ENCODE data around the gene STK32C. TPM values are rescaled to one million over a fixed set of nuclear protein-coding genes. Genes with fewer than 3 reads are reported as not detected.

STK32C gene
- total RNA-seq, 2 donors from 2014 or later: 8.4 to 9.9 TPM

GRCh38 chr10:132263866-132264265 is 43.9 kb downstream of the STK32C start:
- H3K4me1 Mint-ChIP-seq: peaks cover 6% of the 10 kb centered on the region
- no peaks in the 10 kb centered on the region for H3K36me3 Mint-ChIP-seq (ENCODE audit: low read depth)
- no peaks in the 10 kb centered on the region for H3K36me3 ChIP-seq (ENCODE audit: control insufficient read depth, insufficient read depth, low read length)
- 95 to 100% methylated on average over 1 to 7 of the region's 9 CpGs for whole genome bisulfite sequencing, 2 experiments (ENCODE audit: insufficient coverage in 1 of 2, insufficient read length in 1 of 2)
- DNase-seq: no peak
- H3K9me3 Mint-ChIP-seq: peaks cover 3% of the 10 kb centered on the region
- H3K9ac ChIP-seq (ENCODE audit: extremely low read depth, low read length, poor library complexity, severe bottlenecking): no peak overlapping the region
- no peak overlapping the region for H3K4me3 ChIP-seq (ENCODE audit: low read length)
- no peaks in the 10 kb centered on the region for H3K27me3 ChIP-seq (ENCODE audit: control insufficient read depth, insufficient read depth, low read length, poor library complexity, severe bottlenecking)
- H3K27ac Mint-ChIP-seq: no peak overlapping the region
- no peak overlapping the region for H3K27ac ChIP-seq (ENCODE audit: low read depth, low read length)
- no peaks in the 10 kb centered on the region for H3K9me3 ChIP-seq (ENCODE audit: control insufficient read depth, low read length)
- TF ChIP-seq CTCF (conservative IDR thresholded peaks at IDR 0.05): no peak
- no peaks in the 10 kb centered on the region for H3K27me3 Mint-ChIP-seq (ENCODE audit: insufficient read depth)
- no peak overlapping the region for H3K4me3 Mint-ChIP-seq
- no peaks in the 10 kb centered on the region for H3K4me1 ChIP-seq (ENCODE audit: control insufficient read depth, insufficient read depth, low read length)

GRCh38 chr10:132259702-132260482 is 47.9 kb downstream of the STK32C start:
- WGBS, 2 experiments (ENCODE audit: insufficient coverage in 1 of 2, insufficient read length in 1 of 2): 92 to 94% methylated on average over 22 to 27 of the region's 27 CpGs
- Histone ChIP-seq H3K27me3 (ENCODE audit: control insufficient read depth, insufficient read depth, low read length, poor library complexity, severe bottlenecking) (no peaks in the 10 kb centered on the region), H3K9ac (ENCODE audit: extremely low read depth, low read length, poor library complexity, severe bottlenecking) (no peak overlapping the region), H3K36me3 (ENCODE audit: control insufficient read depth, insufficient read depth, low read length) (no peaks in the 10 kb centered on the region), H3K9me3 (ENCODE audit: control insufficient read depth, low read length) (no peaks in the 10 kb centered on the region), H3K27ac (ENCODE audit: low read depth, low read length) (no peak overlapping the region), H3K4me3 (ENCODE audit: low read length) (no peak overlapping the region), H3K4me1 (ENCODE audit: control insufficient read depth, insufficient read depth, low read length) (no peaks in the 10 kb centered on the region)
- Mint-ChIP-seq H3K27ac (no peak overlapping the region), H3K4me3 (no peak overlapping the region), H3K9me3 (no peaks in the 10 kb centered on the region), H3K27me3 (ENCODE audit: insufficient read depth) (no peaks in the 10 kb centered on the region), H3K4me1 (no peaks in the 10 kb centered on the region), H3K36me3 (ENCODE audit: low read depth) (no peaks in the 10 kb centered on the region)
- no peak for TF ChIP-seq CTCF (conservative IDR thresholded peaks at IDR 0.05)
- DNase-seq: no peak

GRCh38 chr10:132258423-132258822 is 49.3 kb downstream of the STK32C start:
- H3K4me1 ChIP-seq (ENCODE audit: control insufficient read depth, insufficient read depth, low read length): no peaks in the 10 kb centered on the region
- no peaks in the 10 kb centered on the region for H3K36me3 Mint-ChIP-seq (ENCODE audit: low read depth)
- H3K27ac Mint-ChIP-seq: no peak overlapping the region
- TF ChIP-seq CTCF (conservative IDR thresholded peaks at IDR 0.05): no peak
- no peak overlapping the region for H3K4me3 Mint-ChIP-seq
- no peaks in the 10 kb centered on the region for H3K27me3 Mint-ChIP-seq (ENCODE audit: insufficient read depth)
- no peak for DNase-seq
- no peaks in the 10 kb centered on the region for H3K9me3 Mint-ChIP-seq
- H3K36me3 ChIP-seq (ENCODE audit: control insufficient read depth, insufficient read depth, low read length): no peaks in the 10 kb centered on the region
- H3K9ac ChIP-seq (ENCODE audit: extremely low read depth, low read length, poor library complexity, severe bottlenecking): no peak overlapping the region
- no peaks in the 10 kb centered on the region for H3K4me1 Mint-ChIP-seq
- no peak overlapping the region for H3K4me3 ChIP-seq (ENCODE audit: low read length)
- no peak overlapping the region for H3K27ac ChIP-seq (ENCODE audit: low read depth, low read length)
- WGBS, 2 experiments (ENCODE audit: insufficient coverage in 1 of 2, insufficient read length in 1 of 2): 92 to 97% methylated on average over 6 to 23 of the region's 23 CpGs
- no peaks in the 10 kb centered on the region for H3K27me3 ChIP-seq (ENCODE audit: control insufficient read depth, insufficient read depth, low read length, poor library complexity, severe bottlenecking)
- no peaks in the 10 kb centered on the region for H3K9me3 ChIP-seq (ENCODE audit: control insufficient read depth, low read length)

Measured in endodermal cell (in vitro differentiated cells).